IMR-90 (cell line): Measurements from ENCODE around the gene ATG9A. TPM values are rescaled to one million over a fixed set of nuclear protein-coding genes. Genes with fewer than 3 reads are reported as not detected.
A peak's percentile ranks its signal among the peaks of the same experiment; 100 is the strongest.

ENCODE experiments used
- ATAC-seq: fragments of 200-7000 bp; cut with Tn5 transposase; 2 replicates; pipeline ENCODE4 v1.9.1; 2020; ENCODE audit warnings: low read depth, mild to moderate bottlenecking, moderate library complexity
- BruUV-seq: library from RNA; stranded (reverse); fragments of 400-500 nt; replicated peaks from 2 replicates; lab custom pipeline; 2021; lab: Mats Ljungman, UMichigan
- CTCF ChIA-PET: fragments of 300-600 bp; formaldehyde crosslinking; extraction: SDS; loops from one replicate; lab custom pipeline; 2021; ENCODE audit warnings: antibody characterized with exemption; lab: Yijun Ruan, JAX
- POLR2A ChIA-PET: fragments of 300-600 bp; sonication (Branson Sonifier 250); formaldehyde crosslinking; loops from one replicate; lab custom pipeline; 2022; ENCODE audit warnings: antibody characterized with exemption; ENCODE audit not compliant: unreplicated experiment; lab: Charles Lee
- DNase-seq: peaks from one replicate; pipeline ENCODE4 v3.0.0; 2013
- H2AFZ ChIP-seq: replicated peaks from 2 replicates; pipeline ENCODE3; 2013; ENCODE audit warnings: low read length, mild to moderate bottlenecking; ENCODE audit not compliant: poor library complexity
- H2AK5ac ChIP-seq: 2 replicates; pipeline ENCODE4 v1.6.1; 2013; ENCODE audit warnings: low read depth, low read length, inconsistent platforms
- H2AK9ac ChIP-seq: replicated peaks from 2 replicates; pipeline ENCODE3; 2013; ENCODE audit warnings: mild to moderate bottlenecking, low read depth, low read length, moderate library complexity; ENCODE audit not compliant: poor library complexity
- H2BK120ac ChIP-seq: 2 replicates; pipeline ENCODE4 v1.6.1; 2013; ENCODE audit warnings: low read depth, low read length, inconsistent platforms
- H2BK15ac ChIP-seq: 3 replicates; pipeline ENCODE4 v1.6.1; 2013; ENCODE audit warnings: low read depth, low read length, inconsistent platforms
- H2BK20ac ChIP-seq: 2 replicates; pipeline ENCODE4 v1.6.1; 2013; ENCODE audit warnings: low read depth, mild to moderate bottlenecking, inconsistent platforms, low read length, moderate library complexity
- H2BK5ac ChIP-seq: 2 replicates; pipeline ENCODE4 v1.6.1; 2013; ENCODE audit warnings: mild to moderate bottlenecking, low read depth, low read length, inconsistent platforms; ENCODE audit not compliant: poor library complexity, severe bottlenecking
- H3K14ac ChIP-seq: replicated peaks from 2 replicates; pipeline ENCODE4 v1.6.1; 2013; ENCODE audit warnings: low read depth, low read length, inconsistent platforms
- H3K18ac ChIP-seq: 2 replicates; pipeline ENCODE4 v1.6.1; 2013; ENCODE audit warnings: low read depth, low read length, control low read depth
- H3K23ac ChIP-seq: 2 replicates; pipeline ENCODE4 v1.6.1; 2013; ENCODE audit warnings: low read depth, low read length, inconsistent platforms
- H3K27ac ChIP-seq: 2 replicates; pipeline ENCODE4 v1.5.1; 2013; ENCODE audit warnings: mild to moderate bottlenecking, control low read depth, low read length; ENCODE audit not compliant: insufficient read depth
- H3K27me3 ChIP-seq: 2 replicates; pipeline ENCODE4 v1.6.1; 2013; ENCODE audit warnings: low read length; ENCODE audit not compliant: control insufficient read depth, insufficient read depth
- H3K36me3 ChIP-seq: 2 replicates; pipeline ENCODE4 v1.6.1; 2013; ENCODE audit warnings: low read length, mixed read lengths; ENCODE audit not compliant: control insufficient read depth, insufficient read depth
- H3K4ac ChIP-seq: 2 replicates; pipeline ENCODE4 v1.6.1; 2013; ENCODE audit warnings: low read depth, low read length, inconsistent platforms
- H3K4me1 ChIP-seq: 2 replicates; pipeline ENCODE4 v1.6.1; 2013; ENCODE audit warnings: low read length, mixed read lengths; ENCODE audit not compliant: control insufficient read depth, insufficient read depth
- H3K4me2 ChIP-seq: 2 replicates; pipeline ENCODE4 v1.6.1; 2013; ENCODE audit warnings: low read depth, mild to moderate bottlenecking, control low read depth, low read length, moderate library complexity
- H3K4me3 ChIP-seq: 2 replicates; pipeline ENCODE4 v1.5.1; 2013; ENCODE audit warnings: low read depth, mild to moderate bottlenecking, control low read depth, low read length, moderate library complexity; ENCODE audit not compliant: insufficient read depth
- H3K56ac ChIP-seq: 2 replicates; pipeline ENCODE4 v1.6.1; 2013; ENCODE audit warnings: low read length, inconsistent platforms; ENCODE audit not compliant: insufficient read depth; ENCODE audit errors: extremely low read depth
- H3K79me1 ChIP-seq, 2 experiments: 2 replicates each; pipeline ENCODE4 v1.6.1; 2013; ENCODE audit warnings: low read length in 2 of 2, inconsistent platforms in 1 of 2, low read depth in 1 of 2
- H3K9ac ChIP-seq: 2 replicates; pipeline ENCODE4 v1.6.1; 2013; ENCODE audit warnings: low read depth, low read length, control low read depth
- H3K9me1 ChIP-seq: 2 replicates; pipeline ENCODE4 v1.6.1; 2013; ENCODE audit warnings: low read length, inconsistent platforms; ENCODE audit not compliant: insufficient read depth
- H3K9me3 ChIP-seq: 2 replicates; pipeline ENCODE4 v1.6.1; 2013; ENCODE audit warnings: low read length; ENCODE audit not compliant: control insufficient read depth, insufficient read depth
- H4K20me1 ChIP-seq: 2 replicates; pipeline ENCODE4 v1.6.1; 2013; ENCODE audit warnings: low read length, inconsistent platforms; ENCODE audit not compliant: insufficient read depth
- H4K5ac ChIP-seq: 2 replicates; pipeline ENCODE4 v1.6.1; 2013; ENCODE audit warnings: mild to moderate bottlenecking, low read depth, low read length, control low read depth
- H4K8ac ChIP-seq, 2 experiments: 2 replicates each; pipeline ENCODE4 v1.6.1; 2013; ENCODE audit warnings: low read depth in 2 of 2, low read length in 2 of 2, control low read depth in 1 of 2, inconsistent platforms in 1 of 2
- H4K91ac ChIP-seq: 2 replicates; pipeline ENCODE4 v1.6.1; 2013; ENCODE audit warnings: low read depth, low read length, inconsistent platforms; ENCODE audit not compliant: insufficient read depth
- BHLHE40 ChIP-seq: fragments of 150-350 bp; IDR thresholded peaks from 2 replicates; pipeline ENCODE4 v1.6.1; 2016; ENCODE audit warnings: mild to moderate bottlenecking, low read depth, low read length
- CEBPB ChIP-seq: IDR thresholded peaks from 2 replicates; pipeline ENCODE4 v1.6.1; 2012; ENCODE audit warnings: low read depth, low read length, improper control_type of control experiment
- CHD1 ChIP-seq: IDR thresholded peaks from 2 replicates; pipeline ENCODE4 v1.6.1; 2012; ENCODE audit warnings: low read depth, low read length, improper control_type of control experiment
- CTCF ChIP-seq: conservative IDR thresholded peaks from 2 replicates; pipeline ENCODE4 v1.5.1; 2012; ENCODE audit warnings: mild to moderate bottlenecking, low read depth, low read length, improper control_type of control experiment
- ELK1 ChIP-seq: fragments of 150-350 bp; IDR thresholded peaks from 2 replicates; pipeline ENCODE4 v1.6.1; 2016; ENCODE audit warnings: low read depth, mild to moderate bottlenecking, low read length, moderate library complexity, borderline replicate concordance
- FOS ChIP-seq: fragments of 150-350 bp; IDR thresholded peaks from 2 replicates; pipeline ENCODE4 v1.6.1; 2016; ENCODE audit warnings: low read depth, low read length
- MAFK ChIP-seq: IDR thresholded peaks from 2 replicates; pipeline ENCODE4 v1.6.1; 2012; ENCODE audit warnings: low read depth, low read length, improper control_type of control experiment
- MAZ ChIP-seq: IDR thresholded peaks from 2 replicates; pipeline ENCODE4 v1.6.1; 2012; ENCODE audit warnings: low read depth, mild to moderate bottlenecking, low read length, improper control_type of control experiment, moderate library complexity, borderline replicate concordance
- MXI1 ChIP-seq: IDR thresholded peaks from 2 replicates; pipeline ENCODE4 v1.6.1; 2012; ENCODE audit warnings: low read depth, mild to moderate bottlenecking, low read length, moderate library complexity, borderline replicate concordance
- NFE2L2 ChIP-seq: fragments of 150-350 bp; IDR thresholded peaks from 2 replicates; pipeline ENCODE4 v1.6.1; 2016; ENCODE audit warnings: low read depth, mild to moderate bottlenecking, low read length
- POLR2A ChIP-seq: IDR thresholded peaks from 2 replicates; pipeline ENCODE4 v1.6.1; 2012; ENCODE audit warnings: mild to moderate bottlenecking, low read depth, low read length
- RAD21 ChIP-seq: IDR thresholded peaks from 2 replicates; pipeline ENCODE4 v1.6.1; 2012; ENCODE audit warnings: low read length, improper control_type of control experiment
- RCOR1 ChIP-seq: IDR thresholded peaks from 2 replicates; pipeline ENCODE4 v1.6.1; 2012; ENCODE audit warnings: mild to moderate bottlenecking, low read length, improper control_type of control experiment; ENCODE audit not compliant: insufficient replicate concordance
- SMC3 ChIP-seq: fragments of 150-350 bp; IDR thresholded peaks from 2 replicates; pipeline ENCODE4 v1.6.1; 2016; ENCODE audit warnings: low read depth, mild to moderate bottlenecking, antibody characterized with exemption, low read length, moderate library complexity
- USF2 ChIP-seq: fragments of 150-350 bp; IDR thresholded peaks from 2 replicates; pipeline ENCODE4 v1.6.1; 2017; ENCODE audit warnings: mild to moderate bottlenecking, antibody characterized with exemption, low read length, low read depth
- WGBS, 2 experiments: methylation state at CpG; one replicate each; pipeline versions ENCODE4 v1.1.5 to v1.1.7; 2013; ENCODE audit warnings: missing lambda C conversion rate in 2 of 2; ENCODE audit not compliant: insufficient read length in 1 of 2; ENCODE audit errors: extremely low coverage in 2 of 2; 5-methylcytosine and 5-hydroxymethylcytosine counted together
- dilution Hi-C: fragments of 300-500 bp; cut with HindIII; formaldehyde crosslinking; loops from one replicate; pipeline ENCODE4 v1.14.3; 2018; ENCODE audit warnings: low sequenced_read_pairs; ENCODE audit not compliant: unreplicated experiment
- in situ Hi-C: fragments of 300-500 bp; cut with MboI; formaldehyde crosslinking; loops from 3 replicates; pipeline ENCODE4 v1.14.3; 2019; ENCODE audit warnings: low sequenced_read_pairs, inconsistent platforms, mixed read lengths
- intact Hi-C: fragments of 100-400 bp; cut with micrococcal nuclease; formaldehyde crosslinking; loops from 2 replicates; pipeline ENCODE4 v1.10.0; 2022
- polyA plus RNA-seq, 3 experiments: library from polyadenylated mRNA; depleted of rRNA; stranded (reverse); fragments of >200 nt; gene quantifications; 2 replicates each; pipeline ENCODE4 v1.2.3, GENCODE V29; 2012; ENCODE audit warnings: low replicate concordance in 1 of 3
- total RNA-seq: library from RNA; depleted of rRNA; stranded (reverse); fragments of >200 nt; gene quantifications from 2 replicates; pipeline ENCODE4 v1.2.3, GENCODE V29; 2012

ATG9A gene
- total and polyA plus RNA-seq, 2 of the 4 experiments (the other 2 are of a cell fraction), result 35.1 to 58.3 TPM

GRCh38 chr2:219252084-219252483 lies 22.6 kb upstream of the ATG9A start:
- Histone ChIP-seq H2AFZ (no peak overlapping the region), H3K9me1 (peaks cover 32% of the 10 kb centered on the region), H4K91ac (no peak overlapping the region; the same call in 1 of the 2 replicates), H3K56ac (no peak overlapping the region), H3K27ac (no peak overlapping the region), H2AK9ac (no peak overlapping the region), H3K27me3 (peaks cover 13% of the 10 kb centered on the region), H3K9me3 (no peaks in the 10 kb centered on the region), H3K23ac (peak overlapping the region; percentile 76; the same call in 1 of the 2 replicates), H4K8ac (no peak overlapping the region), H4K5ac (no peak overlapping the region), H3K4me1 (peaks cover 40% of the 10 kb centered on the region), H3K9ac (no peak overlapping the region), H2BK5ac (no peak overlapping the region), H2BK20ac (no peak overlapping the region), H3K4me3 (no peak overlapping the region), H3K14ac (no peak overlapping the region), H2AK5ac (peak overlapping the region; percentile 74; the same call in 1 of the 2 replicates), H2BK15ac (no peak overlapping the region), H3K4ac (no peak overlapping the region; the same call in 1 of the 2 replicates), H3K79me1 (peaks cover 8 to 20% of the 10 kb centered on the region in 2 experiments), H3K36me3 (peaks cover 15% of the 10 kb centered on the region; the same call in 1 of the 2 replicates), H3K4me2 (no peak overlapping the region), H4K20me1 (0 out of 2 replicates have a peak, but pooled peaks cover 8% of the 10 kb centered on the region), H2BK120ac (no peak overlapping the region), H3K18ac (no peak overlapping the region)
- BruUV-seq, result no TSS peak
- ChIA-PET CTCF (no interaction called here), POLR2A (no interaction called here)
- in situ Hi-C loops, result no loop called here
- ATAC-seq, result no peak
- intact Hi-C loops, result no loop called here
- no CpG with 5 or more reads among the region's 5 CpGs for WGBS, 2 experiments
- dilution Hi-C loops, result no loop called here
- TF ChIP-seq CHD1 (no peak), NFE2L2 (no peak), CEBPB (no peak), BHLHE40 (no peak), CTCF (no peak), MAZ (no peak), RCOR1 (no peak), ELK1 (no peak), POLR2A (no peak), SMC3 (no peak), MXI1 (no peak), RAD21 (no peak), FOS (no peak), MAFK (no peak), USF2 (no peak)
- no peak for DNase-seq
